ACC112 (cell line): ENCODE results near the gene WBP11.

Experiments
- H2AFZ ChIP-seq: fragments of 200-600 bp; sonication (generic); one replicate; pipeline ENCODE4 v1.6.0; 2017; ENCODE audit warnings: antibody characterized with exemption, low read length; ENCODE audit not compliant: unreplicated experiment
- H3K27ac ChIP-seq: fragments of 200-600 bp; sonication (generic); 2 replicates; pipeline ENCODE4 v1.5.1; 2014; ENCODE audit warnings: low read depth, mild to moderate bottlenecking, antibody characterized with exemption, low read length, moderate library complexity
- H3K27me3 ChIP-seq: fragments of 200-600 bp; sonication (generic); 2 replicates; pipeline ENCODE4 v1.6.1; 2014; ENCODE audit warnings: mild to moderate bottlenecking, antibody characterized with exemption, low read length, moderate library complexity, mixed read lengths; ENCODE audit not compliant: insufficient read depth
- H3K36me3 ChIP-seq: fragments of 200-600 bp; sonication (generic); 2 replicates; pipeline ENCODE4 v1.6.1; 2016; ENCODE audit warnings: mild to moderate bottlenecking, antibody characterized with exemption, low read length, moderate library complexity, mixed read lengths; ENCODE audit not compliant: insufficient read depth
- H3K4me1 ChIP-seq: fragments of 200-600 bp; sonication (generic); one replicate; pipeline ENCODE4 v1.6.1; 2016; ENCODE audit warnings: low read length, mixed read lengths; ENCODE audit not compliant: insufficient read depth, unreplicated experiment, control insufficient read depth
- H3K4me3 ChIP-seq: fragments of 200-600 bp; sonication (generic); 2 replicates; pipeline ENCODE4 v1.5.1; 2014; ENCODE audit warnings: mild to moderate bottlenecking, low read depth, low read length
- H3K79me2 ChIP-seq: fragments of 200-600 bp; sonication (generic); one replicate; pipeline ENCODE4 v1.6.0; 2016; ENCODE audit warnings: low read length; ENCODE audit not compliant: control insufficient read depth, unreplicated experiment, insufficient read depth

Gene WBP11

GRCh38 chr12:14841761-14842160 lies 38.5 kb upstream of the WBP11 start:
- H3K27ac ChIP-seq = peak overlapping the region; percentile 84
- H3K4me3 ChIP-seq = peak overlapping the region; percentile 15; the same call in 1 of the 2 replicates
- no peaks in the 10 kb centered on the region for H3K79me2 ChIP-seq
- H3K36me3 ChIP-seq = no peaks in the 10 kb centered on the region
- H3K4me1 ChIP-seq = peaks cover 44% of the 10 kb centered on the region
- no peaks in the 10 kb centered on the region for H3K27me3 ChIP-seq
- H2AFZ ChIP-seq = no peak overlapping the region

- Histone ChIP-seq H3K36me3 (no peaks in the 10 kb centered on the region), H2AFZ (no peak overlapping the region), H3K4me1 (peaks cover 39% of the 10 kb centered on the region), H3K27ac (no peak overlapping the region), H3K79me2 (no peaks in the 10 kb centered on the region), H3K4me3 (no peak overlapping the region), H3K27me3 (no peaks in the 10 kb centered on the region)
Observed at GRCh38 chr12:14840616-14841015, 37.3 kb upstream of the WBP11 start.

DNA sequence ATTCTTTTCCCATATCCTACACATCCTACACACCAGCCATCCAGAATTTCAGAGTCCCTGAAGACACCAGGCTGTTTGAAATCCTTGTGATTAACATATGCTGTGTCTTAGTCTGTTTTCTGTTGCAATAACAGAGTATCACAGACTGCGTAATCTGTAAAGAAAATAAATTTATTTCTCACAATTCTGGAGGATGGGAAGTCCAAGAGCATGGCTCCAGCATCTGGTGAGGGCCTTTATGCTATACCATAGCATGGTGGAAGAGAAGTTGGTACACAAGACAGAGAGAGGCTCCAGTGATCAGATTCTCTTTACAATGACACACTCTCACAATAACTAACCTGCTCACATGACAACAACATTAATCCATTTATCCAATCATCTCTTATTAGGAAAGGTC lies 36.0 kb upstream of the WBP11 start:
- Histone ChIP-seq H3K79me2 (no peaks in the 10 kb centered on the region), H3K4me3 (no peak overlapping the region), H3K4me1 (peaks cover 52% of the 10 kb centered on the region), H3K27me3 (no peaks in the 10 kb centered on the region), H3K36me3 (no peaks in the 10 kb centered on the region), H3K27ac (no peak overlapping the region), H2AFZ (no peak overlapping the region)

- peak overlapping the region; percentile 94 for H3K27ac ChIP-seq
- no peaks in the 10 kb centered on the region for H3K36me3 ChIP-seq
- H3K4me1 ChIP-seq = peaks cover 44% of the 10 kb centered on the region
- H2AFZ ChIP-seq = peak overlapping the region; percentile 35
- H3K79me2 ChIP-seq = no peaks in the 10 kb centered on the region
- no peaks in the 10 kb centered on the region for H3K27me3 ChIP-seq
- peak overlapping the region; percentile 70 for H3K4me3 ChIP-seq
Observed at GRCh38 chr12:14836336-14837210, 33.3 kb upstream of the WBP11 start.

- peaks cover 36% of the 10 kb centered on the region for H3K4me1 ChIP-seq
- no peaks in the 10 kb centered on the region for H3K27me3 ChIP-seq
- no peaks in the 10 kb centered on the region for H3K79me2 ChIP-seq
- no peak overlapping the region for H3K4me3 ChIP-seq
- no peak overlapping the region for H2AFZ ChIP-seq
- H3K27ac ChIP-seq = peak overlapping the region; percentile 47; the same call in 1 of the 2 replicates
- no peaks in the 10 kb centered on the region for H3K36me3 ChIP-seq
Observed at GRCh38 chr12:14834509-14834908, 31.2 kb upstream of the WBP11 start.

DNA sequence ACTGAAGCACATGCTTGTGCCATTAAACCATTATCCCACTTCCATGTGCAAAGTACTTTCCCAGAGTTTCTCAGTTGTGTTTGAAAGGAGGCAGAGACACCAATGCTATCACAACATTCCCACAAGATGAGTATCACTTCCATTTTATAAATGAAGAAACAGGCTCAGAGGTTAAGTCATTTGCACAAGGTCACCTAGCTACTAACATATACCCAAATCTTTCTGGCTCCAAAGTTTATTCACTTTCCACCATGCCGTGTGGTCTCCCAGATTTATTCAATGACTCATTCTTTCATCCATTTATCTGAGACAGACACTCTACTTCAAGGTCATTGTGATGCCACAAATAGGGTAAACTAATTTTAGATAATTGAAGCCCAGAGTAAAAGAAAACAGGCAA lies 30.7 kb upstream of the WBP11 start:
- Histone ChIP-seq H3K36me3 (no peaks in the 10 kb centered on the region), H3K27me3 (no peaks in the 10 kb centered on the region), H2AFZ (peak overlapping the region; percentile 20), H3K27ac (peak overlapping the region; percentile 21), H3K4me3 (peak overlapping the region; percentile 17; the same call in 1 of the 2 replicates), H3K4me1 (peaks cover 36% of the 10 kb centered on the region), H3K79me2 (no peaks in the 10 kb centered on the region)

DNA sequence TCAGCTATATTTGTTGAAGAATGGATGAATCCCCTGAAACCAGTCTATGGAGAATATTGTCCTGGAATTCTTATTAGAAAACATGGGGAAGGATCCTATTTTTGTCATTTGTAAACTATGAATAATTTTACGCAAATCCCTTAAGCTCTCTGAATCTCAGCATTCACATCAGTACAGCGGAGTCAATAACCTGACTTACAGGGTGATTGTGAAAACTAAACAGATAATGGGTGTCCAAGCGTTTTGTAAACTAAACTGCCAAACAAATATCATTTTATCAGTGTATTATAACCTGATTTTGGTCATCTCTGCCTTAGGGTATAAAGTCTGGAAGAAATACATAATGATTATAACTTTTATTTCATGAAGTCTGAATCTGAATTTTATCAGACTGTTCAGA lies 30.1 kb upstream of the WBP11 start:
- peak overlapping the region; percentile 20 for H2AFZ ChIP-seq
- H3K27ac ChIP-seq = peak overlapping the region; percentile 21
- H3K79me2 ChIP-seq = no peaks in the 10 kb centered on the region
- peaks cover 33% of the 10 kb centered on the region for H3K4me1 ChIP-seq
- H3K36me3 ChIP-seq = no peaks in the 10 kb centered on the region
- no peaks in the 10 kb centered on the region for H3K27me3 ChIP-seq
- H3K4me3 ChIP-seq = no peak overlapping the region

DNA sequence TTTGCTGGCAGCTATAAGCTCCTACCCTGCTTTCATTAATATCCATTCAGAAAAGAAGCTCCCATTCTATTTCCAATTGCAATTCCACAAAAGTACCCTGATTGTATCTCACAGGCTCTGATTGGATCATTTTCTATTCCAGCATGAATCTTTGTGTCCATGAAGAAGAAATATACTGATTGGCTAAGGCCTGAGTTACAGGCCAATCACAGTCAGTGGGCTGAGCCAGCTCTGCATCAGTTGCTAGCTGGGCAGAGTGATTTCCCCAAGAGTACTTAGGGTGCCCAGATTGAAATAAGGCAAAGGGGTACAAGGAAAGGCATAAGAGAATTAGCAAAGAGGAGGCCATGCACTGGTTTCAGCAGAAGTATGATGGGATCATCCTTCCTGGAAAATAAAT lies 25.6 kb upstream of the WBP11 start:
- Histone ChIP-seq H3K4me1 (peaks cover 36% of the 10 kb centered on the region), H2AFZ (no peak overlapping the region), H3K27me3 (no peaks in the 10 kb centered on the region), H3K79me2 (no peaks in the 10 kb centered on the region), H3K4me3 (no peak overlapping the region), H3K27ac (no peak overlapping the region), H3K36me3 (no peaks in the 10 kb centered on the region)

DNA sequence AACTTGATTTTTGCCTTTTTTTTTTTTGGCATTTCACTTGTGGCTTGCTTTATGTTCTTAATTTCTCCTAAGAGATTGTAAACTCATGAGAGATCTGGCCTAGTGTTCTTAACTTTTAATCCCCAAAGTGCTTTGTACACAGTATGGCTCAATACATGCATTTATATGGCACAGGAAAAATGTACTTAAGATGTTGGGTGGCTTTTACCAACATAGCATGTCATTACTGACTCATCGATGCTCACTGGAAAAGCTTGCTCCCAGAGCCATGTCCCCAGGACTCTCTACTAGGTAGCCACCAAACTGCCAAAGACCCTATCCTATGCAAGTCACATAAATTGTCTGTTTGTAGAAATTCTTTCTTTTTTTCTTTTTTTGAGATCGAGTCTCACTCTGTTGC lies 23.8 kb upstream of the WBP11 start:
- no peak overlapping the region for H3K4me3 ChIP-seq
- no peak overlapping the region for H3K27ac ChIP-seq
- H3K27me3 ChIP-seq = no peaks in the 10 kb centered on the region
- no peaks in the 10 kb centered on the region for H3K36me3 ChIP-seq
- H3K4me1 ChIP-seq = peaks cover 40% of the 10 kb centered on the region
- peak overlapping the region; percentile 29 for H2AFZ ChIP-seq
- no peaks in the 10 kb centered on the region for H3K79me2 ChIP-seq

- Histone ChIP-seq H3K4me1 (peaks cover 40% of the 10 kb centered on the region), H3K4me3 (no peak overlapping the region), H3K36me3 (no peaks in the 10 kb centered on the region), H3K27ac (no peak overlapping the region), H2AFZ (peak overlapping the region; percentile 29), H3K79me2 (no peaks in the 10 kb centered on the region), H3K27me3 (no peaks in the 10 kb centered on the region)
Observed at GRCh38 chr12:14826491-14826890, 23.2 kb upstream of the WBP11 start.

DNA sequence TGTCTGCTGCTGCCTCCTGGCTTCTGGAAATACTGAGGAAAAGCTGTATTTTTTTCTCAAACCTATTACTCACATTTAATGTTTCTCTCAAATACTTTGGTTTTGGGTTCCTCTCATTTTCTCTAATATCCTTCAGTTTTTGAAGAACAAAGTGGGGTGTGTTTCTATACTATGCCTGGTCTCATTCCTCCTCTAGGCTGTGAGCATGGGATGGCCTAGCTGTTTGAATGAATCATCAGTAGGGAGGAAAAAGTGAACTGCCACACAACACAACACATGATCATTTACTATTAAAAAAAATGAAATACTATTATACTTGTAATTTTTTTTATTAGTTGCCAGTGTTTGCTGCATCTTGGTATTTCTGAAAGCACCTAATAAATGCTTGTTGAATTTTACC lies 22.0 kb upstream of the WBP11 start:
- peaks cover 40% of the 10 kb centered on the region for H3K4me1 ChIP-seq
- H2AFZ ChIP-seq = no peak overlapping the region
- H3K27me3 ChIP-seq = no peaks in the 10 kb centered on the region
- no peak overlapping the region for H3K27ac ChIP-seq
- no peak overlapping the region for H3K4me3 ChIP-seq
- H3K79me2 ChIP-seq = no peaks in the 10 kb centered on the region
- no peaks in the 10 kb centered on the region for H3K36me3 ChIP-seq
